Lower leg skin (tissue), 4 donors: ENCODE results near the gene SERPINA4. TPM values are rescaled to one million over a fixed set of nuclear protein-coding genes. Genes with fewer than 3 reads are reported as not detected.
A peak's percentile ranks its signal among the peaks of the same experiment; 100 is the strongest.

Experiments used
- DNase-seq, 2 donors: peaks; one replicate each; pipeline ENCODE4 v3.0.0-alpha.2; 2019; ENCODE audit warnings: low spot score in 2 of 2
- H3K4me3 ChIP-seq: fragments of 200-600 bp; sonication (generic); 2 replicates; pipeline ENCODE4 v1.5.1; 2017; ENCODE audit warnings: mild to moderate bottlenecking, low read depth; ENCODE audit not compliant: poor library complexity, severe bottlenecking
- CTCF ChIP-seq, 3 donors: fragments of 450-650 bp; IDR thresholded peaks; one replicate each; pipeline ENCODE4 v1.5.1; 2016; ENCODE audit warnings: antibody characterized with exemption in 3 of 3, mild to moderate bottlenecking in 3 of 3, moderate library complexity in 2 of 3
- POLR2A ChIP-seq, 2 donors: fragments of 450-650 bp; IDR thresholded peaks; one replicate each; pipeline ENCODE4 v1.6.1; 2016 to 2017; ENCODE audit warnings: antibody characterized with exemption in 2 of 2, mild to moderate bottlenecking in 1 of 2, moderate library complexity in 1 of 2
- WGBS, 2 donors: methylation state at CpG; one replicate each; pipeline ENCODE4 v1.1.5; 2018; 5-methylcytosine and 5-hydroxymethylcytosine counted together
- intact Hi-C: fragments of 100-400 bp; cut with DNase I; formaldehyde crosslinking; loops from one replicate; pipeline ENCODE4 v1.15.0; 2023; ENCODE audit warnings: low total_unique reads
- total RNA-seq, 4 donors: library from RNA; depleted of rRNA; stranded (reverse); fragments of >200 nt; gene quantifications; one replicate each; pipeline ENCODE4 v1.1.0, GENCODE V29; 2016

SERPINA4 gene
- total RNA-seq, 4 donors from 2014 or later, result not detected

- DNase-seq, result peak in 1 of 2 donors; percentile 37
- TF ChIP-seq CTCF (IDR thresholded peaks at IDR 0.05) (no peak), POLR2A (IDR thresholded peaks at IDR 0.05) (no peak)
Measured at GRCh38 chr14:94558842-94559241, 2.4 kb upstream of the SERPINA4 start.

GRCh38 chr14:94559638-94560290 is 1.5 kb upstream of the SERPINA4 start:
- no peak overlapping the region for H3K4me3 ChIP-seq
- TF ChIP-seq CTCF (IDR thresholded peaks at IDR 0.05) (no peak), POLR2A (IDR thresholded peaks at IDR 0.05) (no peak)
- 77 to 87% methylated on average over 9 of the region's 9 CpGs for WGBS, 2 donors
- DNase-seq, result peak in 1 of 2 donors; percentile 52
- intact Hi-C loops, result no loop called here

More at GRCh38 chr14:94558842-94559241, 2.4 kb upstream of the SERPINA4 start:
- no peak overlapping the region for H3K4me3 ChIP-seq
- 81 to 82% methylated on average over 2 of the region's 2 CpGs for WGBS, 2 donors
- intact Hi-C loops, result no loop called here

DNA sequence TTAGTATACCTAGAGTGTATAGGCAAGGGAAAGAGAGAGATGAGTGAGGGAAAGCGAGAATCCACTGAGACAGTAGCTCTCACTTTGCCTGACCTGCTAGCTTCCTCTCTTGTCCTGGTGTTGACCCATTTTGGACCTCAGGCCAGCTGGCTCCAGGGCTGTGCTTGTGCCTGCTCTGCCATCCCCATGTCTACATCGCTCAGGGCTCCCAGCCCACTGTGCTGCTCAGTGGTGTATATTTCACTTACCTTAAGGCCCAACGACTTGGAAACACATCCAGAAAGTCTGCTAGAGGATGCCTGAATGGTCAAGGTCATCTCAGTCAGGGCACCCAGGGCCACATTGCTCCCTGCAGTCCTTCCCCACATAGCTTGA is 964 bp upstream of the SERPINA4 start:
- 77 to 78% methylated on average over 3 of the region's 3 CpGs for WGBS, 2 donors
- peak in 1 of 2 donors; percentile 69 for DNase-seq
- TF ChIP-seq CTCF (IDR thresholded peaks at IDR 0.05) (no peak), POLR2A (IDR thresholded peaks at IDR 0.05) (no peak)
- intact Hi-C loops, result no loop called here
- H3K4me3 ChIP-seq, result no peak overlapping the region

- 83 to 89% methylated on average over 7 of the region's 7 CpGs for WGBS, 2 donors
Measured at GRCh38 chr14:94561656-94562010, 391 bp downstream of the SERPINA4 start.

GRCh38 chr14:94562022-94562421 is 780 bp downstream of the SERPINA4 start:
- intact Hi-C loops, result no loop called here
- H3K4me3 ChIP-seq, result no peak overlapping the region
- DNase-seq, result no peak
- 76 to 89% methylated on average over 5 of the region's 5 CpGs for WGBS, 2 donors
- TF ChIP-seq POLR2A (IDR thresholded peaks at IDR 0.05) (no peak), CTCF (IDR thresholded peaks at IDR 0.05) (no peak)

More at GRCh38 chr14:94561656-94562010, 391 bp downstream of the SERPINA4 start:
- no peak overlapping the region for H3K4me3 ChIP-seq
- intact Hi-C loops, result no loop called here
- peak in 1 of 2 donors; percentile 62 for DNase-seq
- TF ChIP-seq POLR2A (IDR thresholded peaks at IDR 0.05) (no peak), CTCF (IDR thresholded peaks at IDR 0.05) (no peak)
